ENCODE data around the gene NCOA1.
"Not testable (repeated sequence)": the region's sequence is repeated elsewhere in the genome, so short reads cannot be mapped to it uniquely, and the experiment has no call there.

The NCOA1 gene

DNA sequence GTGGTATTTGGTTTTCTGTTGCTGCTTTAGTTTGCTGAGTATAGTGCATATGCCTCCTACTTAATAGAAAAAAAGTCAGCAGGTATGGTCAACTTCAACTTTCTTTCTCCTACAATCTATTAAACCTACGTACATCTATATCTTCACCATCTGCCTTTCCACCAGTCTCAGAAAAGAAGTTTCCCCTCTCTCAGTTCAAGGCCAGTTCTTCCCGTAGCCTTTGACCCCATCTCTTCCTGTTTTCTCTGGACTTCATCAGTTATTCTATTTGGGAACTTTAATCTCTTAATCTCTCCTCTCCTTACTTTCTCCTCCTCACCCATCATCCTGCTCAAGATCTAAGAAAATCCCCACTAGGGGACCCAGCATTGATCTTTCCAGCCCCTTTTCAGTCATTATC lies 296.5 kb downstream of the NCOA1 start:
- DNase-seq (ENCODE audit: low read depth in 2 of 2), result no peak

DNA sequence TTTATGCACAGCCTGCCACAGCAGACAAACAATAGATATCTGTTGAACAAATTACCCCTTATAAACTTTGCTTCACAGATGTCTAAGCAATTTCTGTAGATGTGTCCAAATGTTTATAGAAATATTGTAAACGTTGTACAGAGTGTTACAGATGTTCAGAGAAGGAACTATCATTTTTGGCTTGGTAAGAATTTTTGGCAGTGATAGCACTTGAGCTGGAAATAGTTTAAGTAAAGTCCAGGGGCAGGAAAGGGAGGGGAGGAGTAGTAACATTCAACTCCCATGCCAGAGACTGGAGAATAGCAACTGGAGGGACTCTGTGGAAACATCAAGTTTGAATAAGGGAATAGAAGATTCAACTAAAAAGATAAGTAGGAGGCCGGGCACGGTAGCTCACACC lies 297.8 kb downstream of the NCOA1 start:
- no peak for DNase-seq (ENCODE audit: low read depth in 2 of 2)

DNA sequence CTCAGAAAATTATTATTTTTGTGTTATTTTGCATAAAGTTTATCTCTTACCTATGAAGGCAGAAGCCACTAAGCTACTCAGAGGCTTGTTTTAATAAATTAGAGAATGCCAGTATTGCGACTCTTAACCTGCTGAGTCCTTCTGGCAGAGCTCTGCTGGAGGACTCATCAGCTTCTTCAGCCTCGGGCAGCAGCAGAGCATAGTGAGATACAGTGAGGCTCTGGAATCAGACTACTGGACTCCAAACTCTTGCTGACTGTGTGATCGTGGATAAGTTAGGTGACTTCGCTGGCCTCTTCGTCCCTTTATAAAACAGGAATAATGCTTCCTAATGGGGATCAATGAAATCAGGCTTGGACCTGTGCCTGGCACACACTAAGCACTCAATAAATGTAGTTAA lies 300.4 kb downstream of the NCOA1 start:
- DNase-seq (ENCODE audit: low read depth in 2 of 2), result no peak

DNA sequence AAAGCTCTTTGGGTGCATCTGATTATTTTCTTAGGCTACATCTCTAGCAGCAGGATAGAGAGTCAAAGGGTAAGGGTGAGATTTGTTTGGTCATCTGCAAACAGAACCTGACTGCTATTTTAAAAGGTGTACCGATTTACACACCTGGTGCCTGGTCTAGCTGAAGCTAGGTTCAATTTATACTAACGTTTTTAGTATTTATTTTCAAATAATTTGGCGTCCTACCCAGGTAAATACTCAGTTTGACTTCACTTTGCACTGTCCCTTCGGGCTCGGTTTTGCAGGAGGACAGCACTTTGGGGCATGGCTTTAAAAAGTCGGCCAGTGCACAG lies 301.5 kb downstream of the NCOA1 start:
- DNase-seq (ENCODE audit: low read depth in 2 of 2), result no peak

DNA sequence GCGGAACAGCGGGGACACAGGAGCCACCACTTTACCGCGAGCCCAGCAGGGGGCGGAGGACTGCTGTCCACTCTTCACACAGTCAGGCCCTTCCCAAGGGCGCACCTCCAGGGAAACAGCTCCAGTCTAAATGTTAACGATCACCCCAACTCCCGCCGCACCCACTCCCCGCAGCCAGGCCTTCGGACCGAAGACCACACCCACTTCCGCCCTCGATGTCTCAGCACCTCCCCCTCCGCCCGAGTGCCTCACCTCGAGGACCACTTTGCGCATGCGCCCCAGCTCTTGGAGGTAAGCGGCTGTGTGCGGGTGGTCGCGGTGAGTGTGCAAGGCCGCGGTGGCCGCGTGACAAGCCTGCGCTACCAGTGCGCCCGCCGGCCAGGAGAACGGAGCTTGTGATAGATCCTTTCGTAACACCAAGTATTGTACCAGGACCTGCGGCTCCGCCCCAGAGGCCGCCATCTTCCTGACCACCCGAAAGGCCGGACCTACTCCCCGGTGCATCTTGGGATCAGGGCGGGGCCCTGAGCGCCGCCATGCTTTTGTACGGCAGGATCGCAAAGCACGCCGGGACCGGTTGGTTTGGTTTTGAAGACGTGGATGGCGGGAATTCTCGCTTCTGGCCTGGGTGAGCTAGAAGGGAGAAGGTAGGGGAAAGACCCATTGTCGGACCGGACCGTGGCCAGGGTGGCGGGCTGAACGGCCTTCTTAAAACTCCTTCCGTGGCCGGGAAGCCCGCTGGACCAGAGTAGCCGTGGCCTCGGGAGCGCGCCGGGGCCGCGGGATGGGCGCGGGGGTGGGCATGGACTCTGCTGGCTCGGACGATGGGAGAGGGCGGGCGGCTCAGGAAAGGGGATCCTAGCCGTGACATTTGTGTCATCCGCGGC lies 302.1 kb downstream of the NCOA1 start, which contains the start of the genes CENPO and PTRHD1:
TSS of gene CENPO (plus strand) at position 552 of the 887 bp plus-strand sequence. CDS start 495 bp downstream, outside the sequence.
TSS of gene PTRHD1 (minus strand) at position 518 of the 887 bp plus-strand sequence. CDS start at position 504, 14 bp downstream.
- DNase-seq (ENCODE audit: low read depth in 2 of 2), result peak; percentile 86 to 87

DNA sequence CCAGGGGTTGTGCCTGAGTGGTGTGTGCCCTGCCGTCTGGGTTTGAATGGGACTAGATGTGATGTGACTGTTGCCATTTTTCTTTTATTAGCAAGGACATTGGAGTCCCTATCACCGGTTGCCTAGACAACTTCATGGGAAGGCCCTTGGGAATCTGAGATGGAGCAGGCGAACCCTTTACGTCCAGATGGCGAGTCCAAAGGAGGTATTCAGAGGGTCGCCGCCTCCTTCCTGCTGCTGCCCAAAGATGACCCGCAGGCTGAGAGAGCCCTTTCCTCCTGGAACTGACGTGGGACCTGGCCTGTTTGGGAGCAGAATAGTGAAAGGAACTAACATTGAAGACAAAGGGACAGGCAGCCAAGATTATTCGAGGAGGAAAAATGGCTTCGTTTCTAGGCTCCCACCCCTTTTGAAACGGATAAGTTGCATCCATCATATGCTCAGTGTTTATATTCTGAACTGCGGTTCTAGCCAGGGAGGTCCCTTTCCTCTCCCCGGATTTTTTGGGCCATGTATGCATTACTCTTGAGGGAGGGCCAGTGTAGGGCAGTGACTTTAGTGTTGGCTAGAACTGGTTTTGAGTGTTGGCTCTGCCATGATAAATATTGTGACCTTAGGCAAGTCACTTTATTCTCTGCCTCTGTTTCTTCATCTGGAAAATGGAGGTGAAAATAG lies 302.8 kb downstream of the NCOA1 start:
- DNase-seq (ENCODE audit: low read depth in 2 of 2), result no peak

DNA sequence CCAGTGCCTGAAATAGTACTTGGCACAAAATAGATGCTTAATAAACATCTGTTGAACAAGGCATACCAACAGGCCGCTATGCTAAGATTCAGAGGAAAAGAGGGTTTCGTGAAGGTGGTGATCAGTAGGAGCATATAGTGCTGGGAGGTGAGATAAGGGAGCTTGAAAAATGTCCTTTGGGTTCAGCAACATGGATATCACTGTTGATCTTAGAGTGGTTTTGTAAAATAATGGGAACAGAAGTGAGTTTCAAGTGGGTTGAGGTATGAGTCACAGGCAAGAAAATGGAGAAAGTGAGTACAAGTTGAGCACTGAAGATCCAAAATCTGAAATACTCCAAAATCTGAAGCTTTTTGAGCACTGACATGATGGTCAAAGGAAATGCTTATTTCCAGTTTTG lies 306.6 kb downstream of the NCOA1 start:
- DNase-seq (ENCODE audit: low read depth in 2 of 2), result no peak

DNA sequence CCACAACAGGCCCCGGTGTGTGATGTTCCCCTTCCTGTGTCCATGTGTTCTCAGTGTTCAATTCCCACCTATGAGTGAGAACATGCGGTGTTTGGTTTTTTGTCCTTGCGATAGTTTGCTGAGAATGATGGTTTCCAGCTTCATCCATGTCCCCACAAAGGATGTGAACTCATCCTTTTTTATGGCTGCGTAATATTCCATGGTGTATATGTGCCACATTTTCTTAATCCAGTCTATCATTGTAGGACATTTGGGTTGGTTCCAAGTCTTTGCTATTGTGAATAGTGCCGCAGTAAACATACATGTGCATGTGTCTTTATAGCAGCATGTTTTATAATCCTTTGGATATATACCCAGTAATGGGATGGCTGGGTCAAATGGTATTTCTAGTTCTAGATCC lies 309.4 kb downstream of the NCOA1 start:
- not testable (repeated sequence) for DNase-seq (ENCODE audit: low read depth in 2 of 2)

DNA sequence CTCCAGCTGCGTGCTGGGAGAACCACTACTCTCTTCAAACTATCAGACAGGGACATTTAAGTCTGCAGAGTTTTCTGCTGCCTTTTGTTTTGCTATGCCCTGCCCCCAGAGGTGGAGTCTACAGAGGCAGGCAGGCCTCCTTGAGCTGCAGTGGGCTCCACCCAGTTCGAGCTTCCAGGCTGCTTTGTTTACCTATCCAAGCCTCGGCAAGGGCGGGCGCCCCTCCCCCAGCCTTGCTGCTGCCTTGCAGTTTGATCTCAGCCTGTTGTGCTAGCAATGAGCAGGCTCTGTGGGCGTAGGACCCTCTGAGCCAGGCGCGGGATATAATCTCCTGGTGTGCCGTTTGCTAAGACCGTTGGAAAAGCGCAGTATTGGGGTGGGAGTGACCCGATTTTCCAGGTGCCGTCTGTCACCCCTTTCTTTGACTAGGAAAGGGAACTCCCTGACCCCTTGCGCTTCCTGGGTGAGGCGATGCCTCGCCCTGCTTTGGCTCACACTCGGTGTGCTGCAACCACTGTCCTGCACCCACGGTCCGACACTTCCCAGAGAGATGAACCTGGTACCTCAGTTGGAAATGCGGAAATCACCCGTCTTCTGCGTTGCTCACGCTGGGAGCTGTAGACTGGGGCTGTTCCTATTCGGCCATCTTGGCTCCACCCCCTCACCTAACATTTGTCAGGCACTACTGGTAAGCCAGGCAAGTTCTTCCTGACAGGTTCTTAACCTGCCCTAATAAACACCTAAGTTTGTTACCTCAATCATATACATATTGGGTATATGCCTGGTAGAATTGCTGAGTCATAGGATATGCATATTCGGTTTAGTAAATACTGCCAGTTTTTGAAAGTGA lies 315.0 kb downstream of the NCOA1 start:
- not testable (repeated sequence) for DNase-seq (ENCODE audit: low read depth in 2 of 2)

DNA sequence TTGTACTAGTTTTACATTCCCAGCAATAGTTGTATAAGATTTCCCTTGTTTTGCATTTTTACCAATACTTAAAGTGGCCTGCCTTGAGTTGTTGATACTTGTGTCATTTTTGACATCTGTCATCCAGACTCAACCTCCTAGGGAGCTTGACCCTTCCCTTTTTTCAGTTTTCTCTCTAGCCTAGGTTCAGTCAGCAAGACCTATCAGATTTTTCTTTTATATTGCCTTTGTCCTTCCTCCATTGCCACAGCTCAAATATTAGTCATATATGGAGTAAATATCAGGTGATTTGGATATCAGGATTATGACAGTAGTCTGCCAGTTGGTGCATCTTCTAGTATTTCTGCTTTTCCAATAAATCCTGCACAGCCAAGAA lies 315.6 kb downstream of the NCOA1 start:
- DNase-seq (ENCODE audit: low read depth in 2 of 2), result no peak

DNA sequence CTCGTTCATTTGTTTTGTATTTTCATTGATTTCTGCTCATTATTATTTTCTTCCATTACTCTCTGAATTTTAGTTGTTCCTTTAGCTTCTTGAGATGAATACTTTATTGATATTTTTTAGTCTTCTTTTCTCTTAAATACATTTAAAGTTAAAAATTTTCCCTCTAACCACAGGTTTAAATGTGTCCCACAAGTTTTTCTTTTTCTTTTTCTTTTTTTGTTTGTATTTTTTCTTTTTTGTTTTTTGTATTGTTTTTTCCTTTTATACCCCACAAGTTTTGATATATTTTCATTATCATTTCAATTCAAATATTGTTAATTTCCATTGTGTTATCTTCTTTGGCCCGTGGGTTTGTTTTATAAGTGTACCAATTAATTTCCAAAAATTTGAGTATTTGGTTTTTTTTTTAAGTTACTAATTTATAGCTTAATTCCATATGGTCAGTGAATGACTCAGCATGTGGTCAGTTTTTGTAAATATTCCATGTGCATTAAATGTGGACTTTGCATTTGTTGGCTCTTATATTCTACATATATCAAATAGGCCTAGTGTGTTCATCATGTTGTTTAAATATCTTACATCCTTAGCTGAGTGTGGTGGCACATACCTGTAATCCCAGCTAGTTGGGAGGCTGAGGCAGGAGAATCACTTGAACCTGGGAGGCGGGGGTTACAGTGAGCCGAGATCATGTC lies 318.4 kb downstream of the NCOA1 start:
- no peak for DNase-seq (ENCODE audit: low read depth in 2 of 2)

DNA sequence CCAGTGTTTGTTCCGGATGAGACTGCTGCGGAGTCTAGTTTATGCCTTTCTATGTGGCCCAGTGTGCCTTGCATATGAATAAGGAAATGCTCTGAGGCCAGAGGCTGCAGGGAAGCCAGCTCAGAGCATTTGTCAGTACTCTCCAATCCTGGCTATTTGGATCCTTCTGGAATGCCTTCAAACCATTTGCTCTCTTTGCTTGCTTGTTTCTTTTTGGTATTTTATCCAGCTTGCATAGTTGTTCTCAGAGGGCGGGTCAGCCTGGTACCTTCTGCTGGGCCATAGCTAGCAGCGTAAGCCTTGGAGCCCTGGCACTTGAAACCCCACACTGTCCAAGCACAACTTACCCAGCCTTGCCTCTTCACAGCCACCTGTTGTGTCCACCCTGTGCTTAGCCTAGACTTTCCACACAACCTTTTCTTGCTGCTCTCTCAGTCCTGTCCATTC lies 322.7 kb downstream of the NCOA1 start:
- DNase-seq (ENCODE audit: low read depth in 2 of 2), result no peak

DNA sequence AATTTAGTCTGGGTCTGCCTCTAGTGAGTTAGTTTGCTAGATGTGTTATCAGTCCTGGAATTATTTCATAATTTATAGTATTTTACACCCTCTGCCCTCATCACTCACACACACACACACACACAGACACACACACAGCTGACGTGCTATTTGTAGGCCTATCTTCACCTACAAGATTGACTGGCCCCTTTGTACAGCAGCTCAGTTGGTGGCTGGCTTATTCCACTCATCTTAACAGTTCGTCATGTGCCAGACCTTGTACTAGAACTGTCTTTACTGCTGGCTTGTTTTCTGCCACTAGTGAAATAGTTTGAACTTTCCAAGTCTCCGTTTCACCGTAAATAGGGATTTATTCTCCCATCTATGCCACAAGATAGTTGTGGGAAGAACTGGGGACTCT lies 323.5 kb downstream of the NCOA1 start:
- DNase-seq (ENCODE audit: low read depth in 2 of 2), result no peak

DNA sequence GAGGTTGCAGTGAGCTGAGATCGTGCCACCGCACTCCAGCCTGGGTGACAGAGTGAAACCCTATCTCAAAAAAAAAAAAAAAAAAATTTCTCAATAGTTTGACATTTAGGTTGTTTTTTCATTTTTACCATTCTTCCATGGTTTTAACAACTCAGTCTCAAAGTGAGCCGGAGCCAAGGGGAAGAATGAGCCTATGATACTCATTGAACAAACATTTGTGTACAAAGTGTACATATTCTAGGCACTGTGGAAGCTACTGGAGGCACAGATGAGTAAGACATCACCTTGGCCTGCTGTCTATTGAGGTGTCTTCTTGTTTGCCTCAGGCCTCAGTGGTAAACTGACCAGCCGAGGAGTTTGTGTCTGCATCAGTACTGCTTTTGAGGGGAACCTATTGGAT lies 324.1 kb downstream of the NCOA1 start:
- no peak for DNase-seq (ENCODE audit: low read depth in 2 of 2)

DNA sequence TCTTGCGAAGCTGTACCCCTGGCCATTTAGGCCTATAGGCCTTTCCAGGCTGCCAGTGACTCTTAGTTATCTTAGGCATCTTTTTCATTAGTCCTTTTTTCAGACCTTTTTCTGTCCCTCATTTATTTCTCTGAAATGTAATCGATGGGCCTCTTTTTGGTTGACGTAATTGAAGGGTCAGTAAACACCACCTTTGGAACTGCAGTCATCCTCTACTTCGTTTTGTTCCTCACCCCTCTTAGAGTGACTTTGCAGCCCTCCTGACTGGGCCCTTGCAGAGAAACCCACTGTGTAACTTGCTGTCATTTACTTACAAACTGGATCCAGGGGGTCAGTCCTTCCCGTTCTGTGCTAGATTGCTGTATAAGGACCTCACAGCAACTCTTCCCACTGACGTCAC lies 325.4 kb downstream of the NCOA1 start:
- DNase-seq (ENCODE audit: low read depth in 2 of 2), result no peak

DNA sequence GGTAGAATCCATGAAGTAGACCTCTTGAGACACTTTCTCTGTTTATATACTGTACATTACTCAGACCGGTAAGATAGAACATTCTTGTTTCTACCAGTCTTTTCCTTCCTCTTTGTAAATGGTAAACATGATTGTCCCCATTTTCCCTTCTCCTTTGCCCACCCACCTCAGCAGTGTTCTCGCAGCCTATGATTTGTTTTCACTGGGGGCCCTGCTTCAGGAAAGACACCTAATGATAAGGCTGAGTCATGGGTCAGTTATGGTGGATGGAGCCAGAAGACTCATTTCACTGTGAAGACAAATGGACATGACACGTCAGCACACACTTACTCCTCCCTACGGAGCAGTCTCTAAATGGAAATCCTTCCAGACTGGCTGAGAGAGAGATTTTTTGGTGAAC lies 325.8 kb downstream of the NCOA1 start:
- DNase-seq (ENCODE audit: low read depth in 2 of 2), result no peak

DNA sequence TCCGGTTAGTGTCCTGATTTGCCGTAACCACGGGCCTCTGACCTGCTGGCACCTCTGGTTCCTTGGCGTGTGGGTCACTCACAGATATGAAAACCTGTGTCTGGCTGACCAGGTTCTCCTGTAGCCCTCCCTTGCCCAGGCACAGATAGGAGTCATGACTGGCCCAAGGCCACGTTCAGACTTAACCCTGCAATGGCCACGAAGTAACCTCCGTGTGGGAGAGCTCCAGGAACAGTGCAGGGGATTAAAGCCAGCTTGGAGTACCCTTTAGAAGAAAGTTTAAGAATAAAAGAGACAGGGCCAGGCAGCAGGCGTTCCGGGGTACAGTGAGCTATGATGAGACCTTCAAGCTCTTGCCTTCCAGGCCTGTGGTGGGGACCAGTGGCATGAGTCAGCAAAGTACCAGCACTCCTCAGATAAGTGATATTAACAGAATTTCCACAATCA lies 327.7 kb downstream of the NCOA1 start:
- no peak for DNase-seq (ENCODE audit: low read depth in 2 of 2)

DNA sequence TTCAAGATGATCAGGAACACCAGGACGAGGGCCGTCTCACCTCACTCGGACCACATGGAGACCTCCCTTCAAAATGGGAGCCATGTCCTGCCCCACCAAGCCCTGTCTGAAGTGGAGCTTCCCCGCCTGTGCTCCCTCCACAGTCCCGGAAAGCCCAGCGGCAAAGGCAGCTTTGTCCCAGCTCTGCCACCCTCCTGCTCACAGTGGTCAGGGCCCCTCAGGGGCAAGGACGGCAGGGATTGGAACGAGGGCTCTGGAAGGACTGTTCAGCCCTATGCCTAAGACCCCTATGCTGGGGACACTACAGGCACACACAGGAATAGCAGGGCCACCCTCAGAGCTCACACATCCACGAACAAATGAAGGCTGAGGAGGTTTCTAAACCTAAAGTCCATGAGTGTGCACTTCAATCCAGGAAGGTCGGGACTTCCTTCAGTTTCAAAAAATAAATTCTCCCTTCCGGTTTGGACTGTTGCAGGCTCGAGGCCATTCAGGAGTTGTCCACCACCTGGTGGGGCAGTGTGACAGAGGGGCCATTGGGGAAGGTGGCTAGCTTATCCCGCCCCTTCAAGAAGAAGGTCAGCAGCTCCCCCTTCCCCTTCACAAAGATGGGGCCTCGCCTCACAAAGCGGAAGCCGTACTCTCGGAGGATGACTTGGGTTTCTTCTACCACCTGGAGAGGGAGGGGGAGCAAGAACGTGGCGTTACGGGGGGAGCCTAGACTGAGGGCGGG lies 328.6 kb downstream of the NCOA1 start:
- no peak for DNase-seq (ENCODE audit: low read depth in 2 of 2)

DNA sequence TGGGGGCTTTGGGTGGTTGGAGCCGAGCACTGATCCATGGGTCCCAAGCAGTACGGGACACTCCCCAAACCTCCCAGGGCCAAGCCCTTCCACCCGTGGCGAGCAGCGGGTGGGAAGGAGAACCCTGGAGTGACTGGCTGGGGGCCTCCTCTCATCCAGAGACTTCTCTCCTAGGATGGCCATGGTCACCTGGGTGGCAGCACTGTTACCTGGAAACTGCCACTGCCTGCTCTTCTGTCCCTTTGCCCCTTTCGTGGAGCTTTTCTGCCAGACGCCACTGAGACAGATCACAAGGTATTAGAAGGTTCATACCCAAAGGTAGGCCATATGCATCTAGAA lies 329.1 kb downstream of the NCOA1 start:
- DNase-seq (ENCODE audit: low read depth in 2 of 2), result no peak

Data from stimulated activated CD8-positive, alpha-beta memory T cell treated with anti-CD3 and anti-CD28 coated beads, Interleukin-7, amount 100 ng/mL, for 1 hour (primary cell).